Colonic mucosa (tissue), 4 donors: Measurements from ENCODE around the gene SUCLG2. TPM values are rescaled to one million over a fixed set of nuclear protein-coding genes. Genes with fewer than 3 reads are reported as not detected.
"Not testable (repeated sequence)": the region's sequence is repeated elsewhere in the genome, so short reads cannot be mapped to it uniquely, and the experiment has no call there.

Experiments
- DNase-seq: peaks from one replicate; pipeline ENCODE4 v3.0.0-alpha.2; 2020
- H3K27ac ChIP-seq: fragments of 200-600 bp; one replicate; pipeline ENCODE4 v1.8.0; 2021
- H3K27me3 ChIP-seq: fragments of 200-600 bp; one replicate; pipeline ENCODE4 v1.8.0; 2021
- H3K36me3 ChIP-seq: fragments of 200-600 bp; one replicate; pipeline ENCODE4 v1.8.0; 2021
- H3K4me1 ChIP-seq: fragments of 200-600 bp; one replicate; pipeline ENCODE4 v1.8.0; 2021; ENCODE audit warnings: mild to moderate bottlenecking
- H3K4me3 ChIP-seq: fragments of 200-600 bp; one replicate; pipeline ENCODE4 v1.8.0; 2021
- H3K9ac ChIP-seq, 2 donors: one replicate each; pipeline ENCODE4 v1.7.0; 2013; ENCODE audit warnings: control low read depth in 2 of 2, low read depth in 2 of 2, low read length in 2 of 2
- H3K9me3 ChIP-seq: fragments of 200-600 bp; one replicate; pipeline ENCODE4 v1.8.0; 2021
- intact Hi-C: fragments of 100-400 bp; cut with DNase I; formaldehyde crosslinking; loops from one replicate; pipeline ENCODE4 v1.14.1; 2022
- total RNA-seq, 2 donors: library from RNA; stranded (reverse); fragmentation: NEBNext Ultra II Directional in 1 of 2; extraction: Animal tissue kit (Norgen Biotek cat#: 25700) in 1 of 2; gene quantifications; one replicate each; pipeline ENCODE4 v1.2.1, GENCODE V29; 2021
- TF ChIP-seq, protein P1 (sequence below): fragments of 200-600 bp; IDR thresholded peaks from one replicate; pipeline ENCODE4 v1.8.0; 2022; ENCODE audit warnings: antibody characterized with exemption, mild to moderate bottlenecking
- donor health status: healthy.
- donor health status: DM: no; HTN: no; CAD: no.
- donor health status: DM: no; HTN: no; CAD: no.

SUCLG2 gene
- total RNA-seq, 2 donors from 2014 or later: 114 to 219 TPM

DNA sequence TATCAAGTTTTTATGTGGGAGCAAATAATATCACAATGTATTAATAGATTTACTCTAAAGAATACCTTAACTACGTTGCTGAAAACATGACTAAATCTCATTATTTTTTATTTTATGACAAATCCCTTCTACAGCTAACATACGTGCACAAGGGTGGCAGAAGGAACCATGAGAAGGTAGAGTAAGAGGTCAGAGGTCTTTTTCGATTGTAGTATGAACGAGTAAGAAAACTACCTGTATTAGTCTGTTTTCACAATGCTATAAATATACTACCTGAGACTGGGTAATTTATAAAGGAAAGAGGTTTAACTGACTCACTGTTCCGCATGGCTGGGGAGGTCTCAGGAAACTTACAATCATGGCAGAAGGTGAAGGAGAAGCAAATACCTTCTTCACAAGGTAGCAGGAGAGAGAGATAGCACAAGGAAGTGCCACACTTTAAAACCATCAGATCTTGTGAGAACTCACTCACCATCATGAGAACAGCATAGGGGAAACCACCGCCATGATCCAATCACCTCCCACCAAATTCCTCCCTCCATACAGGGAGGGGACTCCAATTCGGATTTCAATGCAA lies 95.3 kb downstream of the SUCLG2 start:
- no peak overlapping the region for H3K27ac ChIP-seq
- no peak overlapping the region for H3K4me3 ChIP-seq
- H3K36me3 ChIP-seq: no peaks in the 10 kb centered on the region
- H3K4me1 ChIP-seq: no peaks in the 10 kb centered on the region
- H3K9ac ChIP-seq: no peak overlapping the region
- intact Hi-C loops: no loop called here
- no peaks in the 10 kb centered on the region for H3K9me3 ChIP-seq
- H3K27me3 ChIP-seq: no peaks in the 10 kb centered on the region
- TF ChIP-seq, protein P1, sequence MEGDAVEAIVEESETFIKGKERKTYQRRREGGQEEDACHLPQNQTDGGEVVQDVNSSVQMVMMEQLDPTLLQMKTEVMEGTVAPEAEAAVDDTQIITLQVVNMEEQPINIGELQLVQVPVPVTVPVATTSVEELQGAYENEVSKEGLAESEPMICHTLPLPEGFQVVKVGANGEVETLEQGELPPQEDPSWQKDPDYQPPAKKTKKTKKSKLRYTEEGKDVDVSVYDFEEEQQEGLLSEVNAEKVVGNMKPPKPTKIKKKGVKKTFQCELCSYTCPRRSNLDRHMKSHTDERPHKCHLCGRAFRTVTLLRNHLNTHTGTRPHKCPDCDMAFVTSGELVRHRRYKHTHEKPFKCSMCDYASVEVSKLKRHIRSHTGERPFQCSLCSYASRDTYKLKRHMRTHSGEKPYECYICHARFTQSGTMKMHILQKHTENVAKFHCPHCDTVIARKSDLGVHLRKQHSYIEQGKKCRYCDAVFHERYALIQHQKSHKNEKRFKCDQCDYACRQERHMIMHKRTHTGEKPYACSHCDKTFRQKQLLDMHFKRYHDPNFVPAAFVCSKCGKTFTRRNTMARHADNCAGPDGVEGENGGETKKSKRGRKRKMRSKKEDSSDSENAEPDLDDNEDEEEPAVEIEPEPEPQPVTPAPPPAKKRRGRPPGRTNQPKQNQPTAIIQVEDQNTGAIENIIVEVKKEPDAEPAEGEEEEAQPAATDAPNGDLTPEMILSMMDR: no peak
- DNase-seq: no peak

DNA sequence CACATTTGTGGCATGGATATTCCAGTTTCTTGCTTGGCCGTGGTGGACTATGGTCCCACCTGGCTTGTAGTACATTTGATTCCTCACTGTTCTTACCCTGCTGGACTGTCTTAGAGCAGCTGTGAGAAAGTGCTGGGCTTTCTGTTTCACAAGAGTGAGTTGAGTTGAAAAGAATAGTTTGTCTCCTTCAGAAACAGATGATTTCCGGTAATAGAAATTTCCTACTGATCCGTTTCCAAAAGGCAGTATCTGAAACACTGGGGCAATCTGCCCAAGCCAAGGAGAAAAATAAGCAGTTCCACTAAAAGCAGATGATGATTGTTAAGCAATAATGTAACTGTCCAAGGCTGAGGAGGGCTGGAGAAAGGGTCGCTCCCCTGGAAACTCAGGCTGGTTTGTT lies 96.0 kb downstream of the SUCLG2 start:
- H3K36me3 ChIP-seq: no peaks in the 10 kb centered on the region
- intact Hi-C loops: no loop called here
- H3K4me3 ChIP-seq: no peak overlapping the region

DNA sequence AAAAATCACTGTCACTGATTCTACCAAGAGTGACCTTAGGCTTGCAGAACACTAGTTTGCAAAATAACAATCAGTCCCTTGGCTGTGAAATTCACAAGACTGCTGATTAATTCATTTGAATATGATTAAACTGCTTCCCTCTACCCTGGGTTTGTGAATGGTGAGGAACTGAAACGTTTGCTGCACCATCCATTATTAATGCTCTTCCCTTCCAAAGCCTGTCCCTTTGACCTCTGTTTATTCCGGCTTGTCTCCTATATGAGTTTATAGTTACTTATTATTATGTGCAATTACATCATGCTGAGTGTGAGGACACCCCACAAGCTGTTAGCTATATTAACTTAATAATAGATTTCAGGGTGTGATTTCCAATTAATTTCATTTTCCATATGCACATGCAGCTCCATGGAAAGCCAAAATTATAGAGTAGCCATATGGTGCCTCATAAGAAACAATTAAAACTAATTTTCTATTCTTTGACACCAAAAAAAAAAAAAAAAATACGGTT lies 96.5 kb downstream of the SUCLG2 start:
- Histone ChIP-seq H3K9me3 (no peaks in the 10 kb centered on the region), H3K4me1 (no peaks in the 10 kb centered on the region), H3K4me3 (no peak overlapping the region), H3K27me3 (no peaks in the 10 kb centered on the region), H3K9ac (no peak overlapping the region), H3K27ac (no peak overlapping the region), H3K36me3 (no peaks in the 10 kb centered on the region)
- no peak for DNase-seq
- intact Hi-C loops: no loop called here
- TF ChIP-seq, protein P1: no peak

More for the DNA sequence above, 96.0 kb downstream of the SUCLG2 start:
- H3K4me1 ChIP-seq: no peaks in the 10 kb centered on the region
- no peak overlapping the region for H3K9ac ChIP-seq
- no peaks in the 10 kb centered on the region for H3K27me3 ChIP-seq
- H3K27ac ChIP-seq: no peak overlapping the region
- no peak for DNase-seq
- no peaks in the 10 kb centered on the region for H3K9me3 ChIP-seq
- TF ChIP-seq, protein P1: no peak

DNA sequence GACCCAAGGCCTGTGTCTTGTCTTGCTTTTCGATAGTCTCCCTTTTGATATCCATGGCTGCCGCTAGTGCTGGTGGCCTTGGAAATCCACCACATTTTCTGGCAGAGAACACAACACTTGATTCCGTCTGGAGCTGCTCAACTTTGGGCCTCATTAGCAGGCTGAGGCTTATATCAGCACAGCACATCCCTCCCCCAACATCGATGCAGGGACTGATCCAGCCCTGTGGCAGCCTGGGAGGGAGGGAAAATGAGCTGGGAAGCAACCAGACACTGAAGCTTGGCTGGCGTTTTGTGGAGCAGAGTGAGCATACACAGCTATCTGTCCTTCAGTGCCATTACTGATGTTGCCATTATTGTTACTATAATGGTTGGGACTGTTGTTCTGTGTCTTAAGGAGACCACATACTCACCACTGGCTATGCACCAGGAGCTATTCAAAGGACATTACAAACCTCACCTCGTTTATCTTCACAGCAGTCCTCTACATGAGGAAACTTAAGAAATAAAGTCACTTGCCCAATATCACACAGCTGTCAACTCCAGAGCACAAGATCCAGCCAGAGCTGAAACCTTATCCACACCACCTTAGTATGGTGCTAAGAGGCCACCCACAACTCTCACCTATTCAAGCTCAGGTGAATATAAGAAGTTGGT lies 102.9 kb downstream of the SUCLG2 start:
- TF ChIP-seq, protein P1: no peak
- no peaks in the 10 kb centered on the region for H3K27me3 ChIP-seq
- intact Hi-C loops: no loop called here
- no peaks in the 10 kb centered on the region for H3K9me3 ChIP-seq
- H3K4me1 ChIP-seq: no peaks in the 10 kb centered on the region
- no peak overlapping the region for H3K4me3 ChIP-seq
- no peak overlapping the region for H3K9ac ChIP-seq
- no peak overlapping the region for H3K27ac ChIP-seq
- no peak for DNase-seq
- no peaks in the 10 kb centered on the region for H3K36me3 ChIP-seq

DNA sequence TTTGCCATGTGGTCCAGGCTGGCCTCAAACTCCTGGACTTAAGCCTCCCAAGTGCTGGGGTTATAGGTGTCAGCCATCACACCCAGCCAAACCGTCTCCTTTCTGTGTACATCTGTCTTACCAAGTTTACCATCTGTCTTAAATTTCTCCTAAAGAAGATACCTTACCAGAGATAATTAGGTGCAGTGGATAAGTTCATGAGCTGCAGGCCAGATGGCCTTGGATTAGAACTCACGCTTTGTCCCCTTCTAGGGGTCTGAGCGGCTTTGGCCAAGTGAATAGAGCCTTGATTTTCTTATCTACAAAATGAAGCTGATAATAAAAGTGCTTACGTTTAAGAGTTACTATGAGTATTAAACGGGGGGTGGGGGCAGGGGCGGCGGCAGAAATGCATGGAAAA lies 103.9 kb downstream of the SUCLG2 start:
- Histone ChIP-seq H3K9ac (no peak overlapping the region), H3K27me3 (no peaks in the 10 kb centered on the region), H3K9me3 (no peaks in the 10 kb centered on the region), H3K4me3 (no peak overlapping the region), H3K4me1 (no peaks in the 10 kb centered on the region), H3K27ac (no peak overlapping the region), H3K36me3 (no peaks in the 10 kb centered on the region)
- TF ChIP-seq, protein P1: no peak
- intact Hi-C loops: no loop called here
- no peak for DNase-seq

DNA sequence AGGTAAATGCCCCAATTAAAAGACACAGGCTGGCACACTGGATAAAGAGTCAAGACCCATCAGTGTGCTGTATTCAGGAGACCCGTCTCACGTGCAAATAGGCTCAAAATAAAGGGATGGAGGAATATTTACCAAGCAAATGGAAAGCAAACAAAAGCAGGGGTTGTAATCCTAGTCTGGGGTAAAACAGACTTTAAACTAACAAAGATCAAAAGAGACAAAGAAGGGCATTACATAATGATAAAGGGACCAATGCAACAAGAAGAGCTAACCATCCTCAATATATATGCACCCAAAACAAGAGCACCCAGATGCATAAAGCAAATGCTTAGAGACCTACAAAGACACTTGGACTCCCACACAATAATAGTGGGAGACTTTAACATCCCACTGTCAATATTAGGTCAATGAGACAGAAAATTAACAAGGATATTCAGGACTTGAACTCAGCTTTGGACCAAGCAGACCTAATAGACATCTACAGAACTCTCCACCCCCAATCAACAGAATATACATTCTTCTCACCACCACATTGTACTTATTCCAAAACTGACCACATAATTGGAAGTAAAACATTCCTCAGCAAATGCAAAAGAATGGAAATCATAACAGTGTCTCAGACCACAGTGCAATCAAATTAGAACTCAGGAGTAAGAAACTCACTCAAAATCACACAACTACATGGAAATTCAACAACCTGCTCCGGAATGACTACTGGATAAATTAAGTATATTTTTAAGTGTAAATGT lies 111.7 kb downstream of the SUCLG2 start:
- H3K9ac ChIP-seq, H3K4me1 ChIP-seq, H3K4me3 ChIP-seq, H3K36me3 ChIP-seq, intact Hi-C loops, H3K27me3 ChIP-seq, H3K9me3 ChIP-seq, DNase-seq, H3K27ac ChIP-seq: not testable (repeated sequence)
